ENCODE measurements around the gene CRYBB1. TPM values are rescaled to one million over a fixed set of nuclear protein-coding genes. Genes with fewer than 3 reads are reported as not detected.

The CRYBB1 gene
- total RNA-seq, 4 donors from 2014 or later, result 0.55 to 4.1 TPM; not detected in 2

- Histone ChIP-seq H3K4me1 (no peaks in the 10 kb centered on the region), H3K4me3 (no peak overlapping the region), H3K36me3 (no peaks in the 10 kb centered on the region), H3K27me3 (no peaks in the 10 kb centered on the region), H3K27ac (no peak overlapping the region), H3K9me3 (no peaks in the 10 kb centered on the region)
- intact Hi-C loops (cut with DNase I; ENCODE audit: low total_unique reads), result no loop called here
- DNase-seq, result no peak
- TF ChIP-seq CTCF (IDR thresholded peaks at IDR 0.05) (no peak), POLR2A (IDR thresholded peaks at IDR 0.05) (no peak)
Observed at GRCh38 chr22:26612652-26613051, 5.2 kb downstream of the CRYBB1 start.

GRCh38 chr22:26610996-26611395, 6.8 kb downstream of the CRYBB1 start:
- TF ChIP-seq POLR2A (IDR thresholded peaks at IDR 0.05), result no peak
- DNase-seq, result no peak
- intact Hi-C loops (cut with DNase I; ENCODE audit: low total_unique reads), result no loop called here
- H3K9me3 ChIP-seq, result no peaks in the 10 kb centered on the region
- no peak overlapping the region for H3K4me3 ChIP-seq
- no peaks in the 10 kb centered on the region for H3K36me3 ChIP-seq
- H3K27ac ChIP-seq, result no peak overlapping the region
- H3K4me1 ChIP-seq, result no peaks in the 10 kb centered on the region
- H3K27me3 ChIP-seq, result no peaks in the 10 kb centered on the region

- Histone ChIP-seq H3K27ac (no peak overlapping the region), H3K4me3 (no peak overlapping the region), H3K4me1 (no peaks in the 10 kb centered on the region), H3K9me3 (no peaks in the 10 kb centered on the region), H3K27me3 (no peaks in the 10 kb centered on the region), H3K36me3 (no peaks in the 10 kb centered on the region)
- TF ChIP-seq POLR2A (IDR thresholded peaks at IDR 0.05) (no peak), CTCF (IDR thresholded peaks at IDR 0.05) (no peak)
- intact Hi-C loops (cut with DNase I; ENCODE audit: low total_unique reads), result no loop called here
- no peak for DNase-seq
Observed at GRCh38 chr22:26610072-26610958, 7.5 kb downstream of the CRYBB1 start.

- Histone ChIP-seq H3K27ac (no peak overlapping the region), H3K36me3 (no peaks in the 10 kb centered on the region), H3K4me1 (no peaks in the 10 kb centered on the region), H3K9me3 (no peaks in the 10 kb centered on the region), H3K27me3 (no peaks in the 10 kb centered on the region), H3K4me3 (no peak overlapping the region)
- intact Hi-C loops (cut with DNase I; ENCODE audit: low total_unique reads), result no loop called here
- no peak for DNase-seq
- TF ChIP-seq CTCF (IDR thresholded peaks at IDR 0.05) (no peak), POLR2A (IDR thresholded peaks at IDR 0.05) (no peak)
Observed at GRCh38 chr22:26609287-26609686, 8.5 kb downstream of the CRYBB1 start.

GRCh38 chr22:26608129-26608528, 9.7 kb downstream of the CRYBB1 start:
- H3K27me3 ChIP-seq, result no peaks in the 10 kb centered on the region
- DNase-seq, result no peak
- H3K36me3 ChIP-seq, result no peaks in the 10 kb centered on the region
- no peaks in the 10 kb centered on the region for H3K9me3 ChIP-seq
- intact Hi-C loops (cut with DNase I; ENCODE audit: low total_unique reads), result no loop called here
- H3K27ac ChIP-seq, result no peak overlapping the region
- H3K4me1 ChIP-seq, result no peaks in the 10 kb centered on the region
- no peak overlapping the region for H3K4me3 ChIP-seq
- TF ChIP-seq POLR2A (IDR thresholded peaks at IDR 0.05) (no peak), CTCF (IDR thresholded peaks at IDR 0.05) (no peak)

All from uterus (tissue), 4 donors.